DND-41 (cell line): ENCODE measurements around the gene HOXA13.

Experiments used
- CTCF ChIP-seq: IDR thresholded peaks from 2 replicates; pipeline ENCODE4 v1.5.1; 2012; ENCODE audit warnings: borderline replicate concordance, low read length, moderate library complexity, mild to moderate bottlenecking; ENCODE audit not compliant: poor library complexity, severe bottlenecking; ENCODE audit errors: extremely low read depth
- EZH2 ChIP-seq: IDR thresholded peaks from 3 replicates; pipeline ENCODE4 v1.6.1; 2012; ENCODE audit warnings: borderline replicate concordance, low read depth, mild to moderate bottlenecking, moderate library complexity, low read length, inconsistent platforms; ENCODE audit not compliant: severe bottlenecking

- no peak for TF ChIP-seq CTCF
- no peak for TF ChIP-seq EZH2
These were observed 43.7 kb upstream of the HOXA13 start for GRCh38 chr7:27243340-27244163.
